GM19452 (cell line): ENCODE results near the gene RNF183.
A peak's percentile ranks its signal among the peaks of the same experiment; 100 is the strongest.
"Not testable (repeated sequence)": the region's sequence is repeated elsewhere in the genome, so short reads cannot be mapped to it uniquely, and the experiment has no call there.

Experiments
- ATAC-seq: cut with Tn5 transposase; IDR thresholded peaks from one replicate; pipeline ENCODE4 v1.9.1; 2021; ENCODE audit not compliant: unreplicated experiment

Gene RNF183

DNA sequence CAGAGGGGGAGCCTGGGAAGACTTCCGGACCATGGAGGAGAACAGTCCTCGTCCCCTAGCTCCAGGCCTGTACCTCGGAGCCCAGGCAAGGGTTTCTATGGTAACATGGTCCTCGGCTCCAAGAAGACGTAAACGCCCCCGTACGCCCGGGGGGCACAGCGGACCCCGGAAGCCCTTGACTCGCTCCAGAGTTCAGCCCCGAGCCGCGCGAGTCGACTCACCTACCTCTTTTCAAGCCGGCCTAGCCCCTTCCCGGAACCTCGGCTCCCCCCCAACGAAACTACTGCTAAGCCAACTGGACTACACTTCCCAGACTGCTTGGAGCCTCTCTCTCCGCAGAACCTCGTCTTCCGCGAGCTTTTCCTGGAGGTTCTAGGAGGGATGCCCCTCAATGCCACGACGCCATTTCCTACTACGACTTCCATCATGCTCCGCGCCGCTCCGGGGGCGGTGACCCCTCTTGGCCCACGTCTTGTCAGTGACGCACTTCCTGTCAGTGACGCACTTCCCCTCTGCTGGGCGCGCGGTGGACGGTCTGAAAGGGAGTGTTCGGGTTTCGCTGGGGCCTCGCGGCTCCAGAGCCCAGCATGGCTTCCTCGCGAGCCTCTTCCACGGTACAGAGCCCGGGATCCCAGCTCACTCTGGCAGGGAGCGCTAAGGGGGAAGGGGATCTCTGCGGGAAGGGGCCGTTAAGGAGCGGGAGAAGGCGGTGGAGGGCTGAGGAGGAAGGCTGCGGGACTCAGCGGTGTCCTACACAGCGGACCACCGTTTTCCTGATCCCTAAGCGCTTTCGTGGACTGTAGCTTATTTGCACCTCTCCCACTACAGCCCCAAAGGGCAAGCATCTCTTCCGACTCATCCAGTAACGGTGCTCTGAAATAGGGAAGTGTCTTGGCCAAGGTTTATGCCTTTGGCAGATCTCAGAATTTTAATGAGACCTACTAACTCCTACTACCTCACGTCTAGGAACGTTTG lies 27.7 kb downstream of the RNF183 start, which contains the start of the genes CDC26 and PRPF4:
CDC26 (minus strand) TSS at position 416 of the 975 bp plus-strand sequence. CDS start 3,065 bp downstream, outside the sequence.
PRPF4 (plus strand) TSS at position 502 of the 975 bp plus-strand sequence; CDS start at position 588, 86 bp downstream.
- peak; percentile 97 for ATAC-seq

DNA sequence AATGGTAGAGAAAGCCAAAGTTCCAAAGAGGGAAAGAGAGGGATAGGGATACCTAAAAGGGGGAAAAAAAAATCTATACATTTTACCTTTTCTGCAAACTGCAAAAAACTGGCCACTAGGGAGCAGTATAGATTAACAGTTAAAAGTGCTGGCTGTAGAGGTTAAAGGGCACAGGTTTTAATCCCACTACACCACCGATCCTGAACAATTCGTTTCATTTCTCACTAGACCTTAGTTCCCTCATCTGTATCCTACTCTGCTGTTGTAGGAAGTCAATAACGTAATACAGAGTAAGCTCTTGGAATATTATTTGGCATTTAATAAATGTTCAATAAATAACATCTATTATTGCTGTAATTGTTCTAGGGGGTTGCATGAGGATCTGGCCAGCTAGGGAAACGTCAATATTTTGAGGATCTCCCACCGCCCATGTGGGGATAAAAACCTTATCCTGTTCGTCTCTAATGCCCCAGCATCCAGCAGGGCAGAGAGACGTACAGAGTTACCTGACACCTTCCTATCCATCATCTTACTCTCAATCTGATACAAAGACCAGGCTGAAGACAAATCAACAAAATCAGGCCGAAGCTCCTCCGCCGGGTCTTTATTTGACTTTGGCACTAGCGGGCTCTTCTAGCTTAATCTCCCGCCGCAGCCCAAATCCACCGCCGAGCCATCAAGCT lies 28.6 kb downstream of the RNF183 start:
- peak; percentile 3 for ATAC-seq

DNA sequence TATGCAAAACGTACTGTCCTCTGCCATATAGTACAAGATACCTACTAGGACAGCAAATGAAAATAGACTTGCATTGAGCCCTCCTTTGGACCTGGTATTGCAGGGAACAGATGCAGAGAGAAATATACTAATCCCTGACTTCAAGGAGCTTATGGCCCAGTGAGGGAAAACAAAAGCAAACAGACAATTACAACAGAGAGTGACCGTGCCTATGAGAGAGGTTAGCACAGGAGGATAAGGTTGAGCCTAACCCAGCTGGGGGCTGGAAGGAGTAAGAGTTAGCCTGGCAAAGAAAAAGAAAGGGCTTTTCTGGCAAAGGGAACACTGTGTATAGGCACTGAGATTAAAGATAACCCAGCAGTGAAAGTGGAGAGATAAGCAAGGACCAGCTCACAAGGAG lies 33.3 kb downstream of the RNF183 start:
- no peak for ATAC-seq

DNA sequence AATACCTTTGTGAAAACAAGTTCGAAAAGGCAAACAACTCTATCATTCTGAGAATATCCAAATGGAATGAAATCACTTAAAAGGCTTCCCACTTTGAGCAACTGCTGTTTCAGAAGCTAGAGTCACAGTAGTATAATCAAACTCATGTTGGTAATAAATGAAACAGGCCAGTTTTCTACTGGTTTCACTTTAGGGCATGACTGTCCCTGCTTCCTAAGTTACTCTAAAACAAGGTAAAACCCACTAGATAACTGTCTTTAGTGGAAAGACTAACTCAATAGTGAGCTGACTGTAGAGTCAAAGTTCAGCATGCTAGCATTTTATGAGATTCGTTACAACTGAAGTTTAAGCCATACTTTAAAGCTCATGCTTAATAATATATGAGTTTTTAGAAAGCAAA lies 33.8 kb downstream of the RNF183 start:
- no peak for ATAC-seq

DNA sequence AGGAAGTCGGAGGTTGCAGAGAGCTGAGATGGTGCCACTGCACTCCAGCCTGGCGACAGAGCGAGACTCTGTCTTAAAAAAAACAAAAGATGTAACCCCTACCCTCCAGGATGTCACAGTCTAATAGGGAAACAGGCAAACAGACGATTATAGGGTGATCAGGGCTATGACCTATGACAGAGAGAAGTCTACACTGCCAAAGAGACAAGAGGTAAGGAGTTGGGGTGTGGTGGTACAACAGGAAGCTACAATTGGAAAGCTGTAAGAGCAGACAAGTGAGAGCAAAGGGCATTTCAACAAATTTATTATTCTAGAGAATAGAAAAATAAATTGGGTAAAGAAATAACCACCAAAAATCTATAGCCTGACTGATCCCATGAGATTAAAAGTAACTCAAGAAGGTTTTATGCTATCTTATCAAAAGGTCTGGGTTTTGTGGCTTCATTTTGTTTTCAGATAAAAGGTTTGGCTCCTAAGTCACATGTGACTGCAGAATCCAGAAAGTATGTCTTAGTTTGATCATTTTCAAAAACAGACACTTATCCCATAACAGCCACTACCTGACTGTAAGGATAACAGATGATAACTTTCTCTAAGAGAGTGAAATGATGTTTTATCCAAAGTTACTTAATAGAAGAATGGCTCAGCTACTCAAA lies 35.1 kb downstream of the RNF183 start:
- ATAC-seq = no peak

DNA sequence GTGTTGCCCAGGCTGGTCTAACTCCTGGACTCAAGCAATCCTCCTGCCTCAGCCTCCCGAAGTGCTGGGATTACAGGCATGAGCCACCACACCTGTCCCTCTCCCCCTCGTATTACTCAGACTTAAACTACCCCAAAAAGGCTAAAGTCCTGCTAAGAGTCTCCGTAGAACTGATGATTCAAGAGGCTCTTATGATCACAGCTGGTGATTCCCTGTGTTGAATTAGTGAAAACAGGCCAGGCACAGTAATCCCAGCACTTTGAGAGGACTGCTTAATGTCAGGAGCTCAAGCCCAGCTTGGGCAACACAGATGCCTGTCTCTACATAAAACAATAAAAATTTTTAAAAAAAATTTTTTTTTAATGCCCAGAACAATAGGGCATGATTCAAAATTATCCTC lies 37.0 kb downstream of the RNF183 start:
- no peak for ATAC-seq

DNA sequence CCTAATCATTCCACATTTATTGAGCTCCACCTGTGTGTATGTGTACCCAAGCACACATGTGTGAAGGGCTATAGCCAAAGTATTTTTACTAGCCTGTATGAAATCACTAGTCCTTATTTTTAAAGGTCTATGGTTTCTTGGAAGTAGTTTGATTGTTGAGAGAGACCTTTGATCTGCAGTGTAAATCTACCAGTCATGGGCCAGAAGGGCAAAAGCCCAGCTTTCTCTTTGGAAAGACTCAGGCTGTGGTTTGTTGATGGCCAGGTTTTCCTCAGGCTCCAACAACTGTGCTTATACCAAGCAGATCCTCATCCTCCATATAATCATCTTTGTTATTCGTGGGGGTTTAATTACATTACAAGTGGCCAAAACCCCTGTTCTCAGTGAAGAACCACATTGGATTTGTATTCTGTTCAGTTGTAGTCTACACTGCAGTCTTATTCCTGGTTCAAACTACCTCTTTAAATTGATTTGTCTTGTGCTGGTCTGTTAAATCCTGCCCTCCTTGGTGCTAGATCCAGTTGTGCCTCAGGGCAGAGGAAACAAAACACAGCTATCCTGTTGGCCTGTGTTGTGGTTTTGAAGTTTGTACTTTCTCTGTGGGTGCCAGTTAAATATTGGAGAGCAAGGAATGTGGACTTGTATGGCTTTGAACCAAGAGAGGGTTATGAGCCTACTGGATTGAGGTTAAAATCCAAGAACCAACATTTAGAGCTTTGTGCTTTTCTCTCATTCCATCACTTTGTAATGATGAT lies 41.1 kb downstream of the RNF183 start:
- no peak for ATAC-seq

DNA sequence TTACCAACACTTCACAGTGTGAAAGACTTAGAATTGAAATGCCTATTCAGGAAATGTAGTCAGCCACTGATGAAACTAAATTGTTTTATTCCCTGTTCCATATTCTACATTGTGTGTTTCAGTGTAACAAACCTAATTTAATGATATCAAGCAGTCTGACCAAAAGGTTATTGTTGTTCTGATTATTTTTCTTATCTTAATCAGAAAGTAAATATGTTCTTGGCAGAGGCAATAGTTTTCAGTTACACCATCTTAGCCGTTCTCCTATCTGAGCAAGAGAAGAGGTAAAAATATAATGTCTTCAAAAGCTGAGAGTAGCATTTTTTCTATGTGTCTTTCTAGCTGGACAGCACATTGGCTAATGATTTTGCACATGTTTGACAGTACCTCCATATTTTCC lies 44.9 kb downstream of the RNF183 start:
- no peak for ATAC-seq

DNA sequence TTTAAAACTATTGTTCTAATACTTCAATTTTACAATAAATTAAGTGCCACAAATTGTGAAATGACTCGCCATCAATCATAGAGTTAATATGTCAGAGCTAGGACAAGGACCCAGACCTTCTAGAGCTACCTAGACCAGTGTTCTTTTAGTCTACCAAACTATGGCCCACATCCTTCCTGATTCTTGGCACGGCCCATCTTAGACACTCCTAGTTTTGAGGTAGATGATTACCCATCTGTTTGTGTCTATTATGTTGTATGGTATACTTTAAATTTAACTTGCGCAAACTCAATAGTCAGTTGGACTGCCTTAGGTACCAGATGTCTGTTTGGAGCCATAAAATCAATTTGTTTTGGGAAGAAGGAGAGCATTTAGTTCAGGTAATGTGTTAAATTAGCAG lies 45.3 kb downstream of the RNF183 start:
- no peak for ATAC-seq

DNA sequence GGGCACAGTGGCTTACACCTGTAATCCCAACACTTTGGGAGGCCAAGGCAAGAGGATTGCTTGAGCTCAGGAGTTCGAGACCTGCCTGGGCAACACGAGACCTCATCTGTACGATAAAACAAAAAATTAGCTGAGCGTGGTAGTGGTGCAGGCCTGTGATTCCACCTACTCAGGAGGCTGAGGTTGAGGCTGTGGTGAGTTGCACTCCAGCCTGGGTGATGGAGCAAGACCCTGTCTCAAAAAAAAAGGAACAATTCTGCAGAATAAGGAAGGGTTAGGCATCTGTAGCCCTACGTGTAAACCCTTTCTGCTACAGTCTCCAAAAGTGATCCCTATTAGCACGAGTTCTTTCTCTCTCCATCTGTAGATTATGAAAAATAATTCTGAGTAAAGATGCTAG lies 47.7 kb downstream of the RNF183 start:
- no peak for ATAC-seq

DNA sequence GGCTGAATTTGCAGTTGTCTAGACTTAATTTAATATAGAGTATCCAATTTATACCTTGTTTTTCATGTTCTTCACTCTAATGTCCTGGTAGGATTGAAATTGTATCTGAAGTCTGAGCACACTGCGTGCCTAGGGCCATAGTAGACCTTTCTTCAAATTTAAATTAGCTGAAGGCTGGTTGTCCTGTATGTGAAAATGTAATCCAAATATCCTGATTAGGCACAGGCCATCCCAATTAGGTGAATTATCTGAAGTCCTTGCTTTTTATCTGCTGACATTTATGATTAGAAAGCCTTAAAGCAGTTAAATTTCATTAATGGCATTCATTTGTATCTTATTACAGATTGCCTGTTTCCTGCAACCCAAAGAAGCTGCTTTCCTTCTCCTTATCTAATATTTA lies 48.2 kb downstream of the RNF183 start:
- no peak for ATAC-seq

DNA sequence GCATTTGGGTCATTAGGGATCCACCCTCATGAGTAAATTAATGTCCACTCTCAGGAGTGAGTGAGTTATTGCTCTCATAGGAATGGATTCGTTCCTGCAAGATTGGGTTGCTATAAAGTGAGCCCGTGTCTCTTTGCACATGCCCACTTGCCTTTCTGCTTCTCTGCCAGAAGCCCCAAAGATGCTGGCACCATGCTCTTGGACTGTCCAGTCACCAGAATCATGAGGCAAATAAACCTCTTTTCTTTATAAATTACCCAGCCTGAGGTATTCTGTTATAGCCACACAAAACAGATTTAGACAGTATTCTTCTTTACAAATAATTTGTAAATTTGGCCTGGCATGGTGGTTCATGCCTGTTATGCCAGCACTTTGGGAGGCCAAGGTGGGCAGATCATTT lies 52.4 kb downstream of the RNF183 start:
- no peak for ATAC-seq

DNA sequence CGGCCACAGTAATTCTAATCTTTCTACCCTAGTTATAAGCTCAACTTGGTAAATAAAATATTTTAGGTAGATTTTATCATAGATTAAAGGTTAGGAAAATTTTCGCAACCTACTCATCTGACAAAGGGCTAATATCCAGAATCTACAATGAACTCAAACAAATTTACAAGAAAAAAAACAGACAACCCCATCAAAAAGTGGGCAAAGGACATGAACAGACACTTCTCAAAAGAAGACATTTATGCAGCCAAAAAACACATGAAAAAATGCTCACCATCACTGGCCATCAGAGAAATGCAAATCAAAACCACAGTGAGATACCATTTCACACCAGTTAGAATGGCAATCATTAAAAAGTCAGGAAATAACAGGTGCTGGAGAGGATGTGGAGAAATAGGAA lies 53.5 kb downstream of the RNF183 start:
- not testable (repeated sequence) for ATAC-seq

DNA sequence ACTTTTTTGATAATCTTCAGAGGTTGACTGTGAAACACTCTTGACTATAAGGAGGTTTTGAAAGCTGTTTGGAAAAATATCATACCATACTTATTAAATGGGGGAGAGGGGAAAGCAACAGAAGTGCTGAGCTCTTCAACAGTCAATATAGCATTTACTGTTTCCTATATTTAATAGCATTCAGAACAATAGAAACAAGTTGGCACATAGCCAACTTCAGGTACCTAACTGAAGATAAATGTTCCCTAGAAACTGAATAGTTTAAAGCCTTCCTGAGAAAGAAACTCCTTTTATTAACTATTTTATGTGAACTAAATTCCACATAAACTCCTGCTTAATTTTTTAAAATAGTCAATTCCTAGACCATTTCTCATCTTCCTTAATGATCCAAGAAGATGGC lies 55.5 kb downstream of the RNF183 start:
- no peak for ATAC-seq
